Breast epithelium (tissue), 4 donors: ENCODE results near the gene PDGFB. TPM values are rescaled to one million over a fixed set of nuclear protein-coding genes. Genes with fewer than 3 reads are reported as not detected.

Experiments used
- DNase-seq, 2 donors: peaks; one replicate each; pipeline ENCODE4 v3.0.0-alpha.2; 2019; ENCODE audit warnings: low spot score in 2 of 2
- H3K27ac ChIP-seq, 2 donors: fragments of 200-600 bp; sonication (generic) in 1 of 2; one replicate each; pipeline ENCODE4 v1.5.1; 2016 to 2019; ENCODE audit warnings: mild to moderate bottlenecking in 1 of 2
- H3K27me3 ChIP-seq, 2 donors: fragments of 200-600 bp; sonication (generic) in 1 of 2; one replicate each; pipeline versions ENCODE4 v1.5.1 to v1.6.0; 2017 to 2019; ENCODE audit warnings: control low read depth in 1 of 2, mild to moderate bottlenecking in 1 of 2
- H3K36me3 ChIP-seq: fragments of 200-600 bp; one replicate; pipeline ENCODE4 v1.5.1; 2019
- H3K4me1 ChIP-seq, 2 donors: fragments of 200-600 bp; sonication (generic); one replicate each; pipeline ENCODE4 v1.5.1; 2016 to 2019; ENCODE audit warnings: control low read depth in 1 of 2
- H3K4me3 ChIP-seq, 3 donors: fragments of 200-600 bp; sonication (generic); 1 replicate in 2 of 3; 2 replicates in 1 of 3; pipeline ENCODE4 v1.5.1; 2016 to 2019; ENCODE audit warnings: mild to moderate bottlenecking in 3 of 3, moderate library complexity in 2 of 3
- H3K9me3 ChIP-seq, 2 donors: fragments of 200-600 bp; sonication (generic) in 1 of 2; one replicate each; pipeline ENCODE4 v1.5.1; 2016 to 2019; ENCODE audit warnings: control low read depth in 1 of 2
- CTCF ChIP-seq, 3 donors: fragments of 450-650 bp; IDR thresholded peaks; one replicate each; pipeline ENCODE4 v1.5.1; 2016 to 2017; ENCODE audit warnings: antibody characterized with exemption in 3 of 3, mild to moderate bottlenecking in 3 of 3, moderate library complexity in 3 of 3
- POLR2A ChIP-seq: fragments of 450-650 bp; IDR thresholded peaks from one replicate; pipeline ENCODE4 v1.6.1; 2016; ENCODE audit warnings: antibody characterized with exemption, mild to moderate bottlenecking, moderate library complexity
- POLR2AphosphoS5 ChIP-seq, 3 donors: sonication (generic); formaldehyde crosslinking; IDR thresholded peaks; one replicate each; pipeline ENCODE4 v1.6.1; 2017; ENCODE audit warnings: antibody characterized with exemption in 3 of 3
- intact Hi-C: fragments of 100-400 bp; cut with DNase I; formaldehyde crosslinking; loops from one replicate; pipeline ENCODE4 v1.15.1; 2023; ENCODE audit warnings: low total_unique reads
- total RNA-seq, 3 donors: library from RNA; depleted of rRNA; stranded (reverse); fragments of >200 nt; gene quantifications; one replicate each; pipeline ENCODE4 v1.1.0, GENCODE V29; 2016

The PDGFB gene
- total RNA-seq, 3 donors from 2014 or later, result 5.3 to 11.1 (median 8.5) TPM

- no peaks in the 10 kb centered on the region for H3K4me1 ChIP-seq
- H3K27me3 ChIP-seq, result no peaks in the 10 kb centered on the region
- intact Hi-C loops, result no loop called here
- DNase-seq, result no peak
- H3K9me3 ChIP-seq, result no peaks in the 10 kb centered on the region
- no peaks in the 10 kb centered on the region for H3K36me3 ChIP-seq
- no peak overlapping the region for H3K27ac ChIP-seq
- TF ChIP-seq POLR2AphosphoS5 (IDR thresholded peaks at IDR 0.05), result no peak
- TF ChIP-seq POLR2A, result no peak
- no peak for TF ChIP-seq CTCF (IDR thresholded peaks at IDR 0.05)
- H3K4me3 ChIP-seq, result no peak overlapping the region
Measured at GRCh38 chr22:39188809-39189208, 56.0 kb downstream of the PDGFB start.

- intact Hi-C loops, result no loop called here
- H3K36me3 ChIP-seq, result no peaks in the 10 kb centered on the region
- DNase-seq, result peak; percentile 46 to 72
- no peaks in the 10 kb centered on the region for H3K4me1 ChIP-seq
- H3K27ac ChIP-seq, result peak overlapping the region; percentile 71 to 79
- no peaks in the 10 kb centered on the region for H3K27me3 ChIP-seq
- TF ChIP-seq POLR2A (no peak), CTCF (IDR thresholded peaks at IDR 0.05) (peak in 1 of 3 donors; percentile 52), POLR2AphosphoS5 (IDR thresholded peaks at IDR 0.05) (no peak)
- H3K9me3 ChIP-seq, result no peaks in the 10 kb centered on the region
- no peak overlapping the region for H3K4me3 ChIP-seq
Measured at GRCh38 chr22:39185601-39186012, 59.2 kb downstream of the PDGFB start.

GRCh38 chr22:39184586-39185577 lies 59.9 kb downstream of the PDGFB start:
- H3K4me3 ChIP-seq, result no peak overlapping the region
- H3K27me3 ChIP-seq, result no peaks in the 10 kb centered on the region
- intact Hi-C loops, result no loop called here
- H3K36me3 ChIP-seq, result no peaks in the 10 kb centered on the region
- H3K4me1 ChIP-seq, result no peaks in the 10 kb centered on the region
- peak overlapping the region; percentile 71 to 79 for H3K27ac ChIP-seq
- H3K9me3 ChIP-seq, result no peaks in the 10 kb centered on the region
- peak in 1 of 2 donors; percentile 33 for DNase-seq
- TF ChIP-seq CTCF (IDR thresholded peaks at IDR 0.05), result no peak
- no peak for TF ChIP-seq POLR2A
- no peak for TF ChIP-seq POLR2AphosphoS5 (IDR thresholded peaks at IDR 0.05)

GRCh38 chr22:39183991-39184585 lies 60.7 kb downstream of the PDGFB start:
- Histone ChIP-seq H3K27ac (peak overlapping the region in 1 of 2 donors; percentile 79), H3K36me3 (no peaks in the 10 kb centered on the region), H3K4me1 (no peaks in the 10 kb centered on the region), H3K27me3 (no peaks in the 10 kb centered on the region), H3K4me3 (no peak overlapping the region), H3K9me3 (no peaks in the 10 kb centered on the region)
- TF ChIP-seq POLR2A (no peak), CTCF (IDR thresholded peaks at IDR 0.05) (no peak), POLR2AphosphoS5 (IDR thresholded peaks at IDR 0.05) (no peak)
- no peak for DNase-seq
- intact Hi-C loops, result no loop called here
